Kidney (tissue), 14 donors: ENCODE results near the gene CCDC92B. TPM values are rescaled to one million over a fixed set of nuclear protein-coding genes. Genes with fewer than 3 reads are reported as not detected.
"Not testable (repeated sequence)": the region's sequence is repeated elsewhere in the genome, so short reads cannot be mapped to it uniquely, and the experiment has no call there.

Experiments used
- DNase-seq, 5 donors: peaks; one replicate each; pipeline ENCODE4 v3.0.0-alpha.2; 2013 to 2020
- FAIRE-seq: peaks from 2 replicates; lab custom pipeline; 2012; peaks lifted over from hg19 to GRCh38; lab: Jason Lieb, UNC
- H3K27ac ChIP-seq, 2 donors: one replicate each; pipeline ENCODE4 v1.7.0; 2013; ENCODE audit warnings: low read depth in 2 of 2, low read length in 2 of 2, inconsistent platforms in 1 of 2
- H3K27me3 ChIP-seq: one replicate; pipeline ENCODE4 v1.7.1; 2013; ENCODE audit warnings: low read length, inconsistent platforms; ENCODE audit not compliant: control insufficient read depth, insufficient read depth
- H3K36me3 ChIP-seq, 3 donors: one replicate each; pipeline versions ENCODE4 v1.7.0 to v1.7.1; 2013; ENCODE audit warnings: low read length in 3 of 3, control low read depth in 1 of 3, inconsistent platforms in 1 of 3; ENCODE audit not compliant: insufficient read depth in 3 of 3, control insufficient read depth in 2 of 3
- H3K4me1 ChIP-seq, 3 donors: one replicate each; pipeline versions ENCODE4 v1.7.0 to v1.7.1; 2013; ENCODE audit warnings: low read length in 3 of 3, inconsistent platforms in 1 of 3, low read depth in 1 of 3; ENCODE audit not compliant: control insufficient read depth in 2 of 3, insufficient read depth in 2 of 3
- H3K4me3 ChIP-seq, 3 donors: one replicate each; pipeline versions ENCODE4 v1.7.0 to v1.8.1; 2013; ENCODE audit warnings: low read length in 3 of 3, control low read depth in 1 of 3, inconsistent platforms in 1 of 3
- H3K9ac ChIP-seq, 3 donors: one replicate each; pipeline versions ENCODE4 v1.7.0 to v1.7.1; 2013; ENCODE audit warnings: low read length in 3 of 3, control low read depth in 1 of 3, inconsistent platforms in 1 of 3
- H3K9me3 ChIP-seq, 3 donors: one replicate each; pipeline versions ENCODE4 v1.7.0 to v1.7.1; 2013; ENCODE audit warnings: low read length in 3 of 3, control low read depth in 1 of 3, inconsistent platforms in 1 of 3; ENCODE audit not compliant: control insufficient read depth in 2 of 3, insufficient read depth in 1 of 3
- intact Hi-C: fragments of 100-400 bp; cut with DNase I; formaldehyde crosslinking; loops from one replicate; pipeline ENCODE4 v1.11.1; 2022
- polyA plus RNA-seq: library from polyadenylated mRNA; stranded (reverse); fragments of 350-450 nt; fragmentation: Illumina TruSeq; extraction: RNeasy Lipid Tissue Mini Kit (QIAGEN cat#74804); gene quantifications from one replicate; pipeline ENCODE4 v1.2.3, GENCODE V29; 2014; ENCODE audit warnings: low read depth, low replicate concordance; ENCODE audit not compliant: insufficient read depth
- total RNA-seq: library from RNA; stranded (reverse); fragmentation: NEBNext Ultra II Directional; extraction: Animal tissue kit (Norgen Biotek cat#: 25700); gene quantifications from one replicate; pipeline ENCODE4 v1.2.1, GENCODE V29; 2021
- TF ChIP-seq, protein P1 (sequence below): IDR thresholded peaks from 3 replicates; pipeline ENCODE4 v1.5.1; 2012; ENCODE audit warnings: mild to moderate bottlenecking, moderate library complexity, borderline replicate concordance; ENCODE audit not compliant: insufficient read depth; ENCODE audit errors: extremely low read depth
- donor health status: control.
- donor health status: control.
- donor health status: control.
- donor health status: control.
- donor health status: control.
- donor health status: DM: yes; HTN: yes; CAD: no.
- donor health status: Normal renal cell carcinoma (clear cell type).

The CCDC92B gene
- total and polyA plus RNA-seq, 2 donors from 2014 or later: 0.11 to 1.0 TPM

GRCh38 chr17:2789700-2790099 lies 40.2 kb upstream of the CCDC92B start:
- FAIRE-seq (no peak), DNase-seq (no peak)
- no peaks in the 10 kb centered on the region for H3K27me3 ChIP-seq
- intact Hi-C loops: no loop called here
- no peaks in the 10 kb centered on the region for H3K4me1 ChIP-seq
- H3K4me3 ChIP-seq: no peak overlapping the region
- TF ChIP-seq, protein P1, sequence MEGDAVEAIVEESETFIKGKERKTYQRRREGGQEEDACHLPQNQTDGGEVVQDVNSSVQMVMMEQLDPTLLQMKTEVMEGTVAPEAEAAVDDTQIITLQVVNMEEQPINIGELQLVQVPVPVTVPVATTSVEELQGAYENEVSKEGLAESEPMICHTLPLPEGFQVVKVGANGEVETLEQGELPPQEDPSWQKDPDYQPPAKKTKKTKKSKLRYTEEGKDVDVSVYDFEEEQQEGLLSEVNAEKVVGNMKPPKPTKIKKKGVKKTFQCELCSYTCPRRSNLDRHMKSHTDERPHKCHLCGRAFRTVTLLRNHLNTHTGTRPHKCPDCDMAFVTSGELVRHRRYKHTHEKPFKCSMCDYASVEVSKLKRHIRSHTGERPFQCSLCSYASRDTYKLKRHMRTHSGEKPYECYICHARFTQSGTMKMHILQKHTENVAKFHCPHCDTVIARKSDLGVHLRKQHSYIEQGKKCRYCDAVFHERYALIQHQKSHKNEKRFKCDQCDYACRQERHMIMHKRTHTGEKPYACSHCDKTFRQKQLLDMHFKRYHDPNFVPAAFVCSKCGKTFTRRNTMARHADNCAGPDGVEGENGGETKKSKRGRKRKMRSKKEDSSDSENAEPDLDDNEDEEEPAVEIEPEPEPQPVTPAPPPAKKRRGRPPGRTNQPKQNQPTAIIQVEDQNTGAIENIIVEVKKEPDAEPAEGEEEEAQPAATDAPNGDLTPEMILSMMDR: no peak
- no peak overlapping the region for H3K9ac ChIP-seq
- no peaks in the 10 kb centered on the region for H3K36me3 ChIP-seq
- H3K27ac ChIP-seq: no peak overlapping the region
- H3K9me3 ChIP-seq: no peaks in the 10 kb centered on the region

DNA sequence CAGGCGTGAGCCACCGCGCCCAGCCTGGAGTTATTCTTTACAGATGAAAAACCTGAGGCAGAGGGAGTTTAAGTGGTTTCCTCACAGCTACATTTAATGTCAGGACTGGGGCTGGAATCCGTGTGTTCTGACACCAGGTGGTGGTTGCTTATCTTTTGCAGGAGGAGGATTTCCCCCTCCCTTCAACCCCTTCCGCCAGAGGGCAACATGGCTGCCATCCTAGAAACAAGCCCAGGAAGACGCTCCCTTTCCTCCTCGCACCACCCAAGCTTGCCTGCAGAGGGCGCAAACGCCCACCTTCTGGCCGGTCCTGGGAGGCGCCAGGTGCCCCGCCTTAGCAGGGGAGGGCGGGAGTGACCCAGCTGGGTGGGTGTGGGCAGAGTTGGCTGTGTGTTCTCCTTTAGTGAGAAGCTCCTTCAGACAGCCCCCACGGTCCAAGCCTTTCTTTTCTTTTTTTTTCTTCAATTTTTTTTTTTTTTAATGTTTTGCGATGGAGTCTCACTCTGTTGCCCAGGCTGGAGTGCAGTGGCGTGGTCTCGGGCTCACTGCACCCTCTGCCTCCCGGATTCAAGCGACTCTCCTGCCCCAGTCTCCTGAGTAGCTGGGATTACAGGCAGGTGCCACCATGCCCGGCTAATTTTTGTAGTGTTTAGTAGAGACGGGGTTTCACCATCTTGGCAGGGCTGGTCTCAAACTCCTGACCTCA lies 36.9 kb upstream of the CCDC92B start:
- no peaks in the 10 kb centered on the region for H3K9me3 ChIP-seq
- intact Hi-C loops: no loop called here
- H3K27ac ChIP-seq: no peak overlapping the region
- DNase-seq (peak; percentile 90 to 96 (median 96)), FAIRE-seq (no peak)
- no peaks in the 10 kb centered on the region for H3K36me3 ChIP-seq
- no peak overlapping the region for H3K4me3 ChIP-seq
- H3K27me3 ChIP-seq: no peaks in the 10 kb centered on the region
- H3K4me1 ChIP-seq: no peaks in the 10 kb centered on the region
- H3K9ac ChIP-seq: no peak overlapping the region
- TF ChIP-seq, protein P1: peak; percentile 60

GRCh38 chr17:2785376-2785775 lies 35.9 kb upstream of the CCDC92B start:
- H3K4me3 ChIP-seq, FAIRE-seq, H3K27me3 ChIP-seq, H3K36me3 ChIP-seq, intact Hi-C loops, H3K4me1 ChIP-seq, H3K27ac ChIP-seq, DNase-seq, H3K9me3 ChIP-seq, H3K9ac ChIP-seq: not testable (repeated sequence)

DNA sequence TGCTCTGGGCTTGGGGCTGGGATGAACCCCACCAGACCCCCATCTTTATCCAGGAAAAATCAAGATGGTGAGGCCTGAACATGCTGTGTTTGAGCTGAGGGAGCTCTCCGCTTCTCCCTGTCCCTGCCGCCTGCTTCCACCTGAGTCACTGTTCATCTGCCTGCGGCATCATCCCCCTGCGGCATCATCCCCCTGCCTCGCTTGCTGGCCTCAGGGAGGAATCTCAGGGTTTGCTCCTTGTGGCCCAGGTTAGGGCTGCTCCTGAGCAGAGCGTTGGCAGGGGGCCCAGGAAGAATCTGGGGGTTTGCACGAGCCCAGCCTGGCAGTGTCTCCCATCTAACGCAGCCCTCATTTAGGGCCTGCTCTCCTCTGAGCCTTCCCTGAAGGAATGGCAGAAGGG lies 35.4 kb upstream of the CCDC92B start:
- Histone ChIP-seq H3K4me3 (no peak overlapping the region), H3K9ac (no peak overlapping the region), H3K36me3 (no peaks in the 10 kb centered on the region), H3K4me1 (no peaks in the 10 kb centered on the region), H3K9me3 (no peaks in the 10 kb centered on the region), H3K27me3 (no peaks in the 10 kb centered on the region), H3K27ac (no peak overlapping the region)
- FAIRE-seq: no peak
- no peak for DNase-seq
- intact Hi-C loops: no loop called here
- TF ChIP-seq, protein P1: no peak
